Measurements from ENCODE around the gene CHSY3.

GRCh38 chr5:130198927-130199326 lies 294.7 kb downstream of the CHSY3 start:
- TF ChIP-seq, protein P1, sequence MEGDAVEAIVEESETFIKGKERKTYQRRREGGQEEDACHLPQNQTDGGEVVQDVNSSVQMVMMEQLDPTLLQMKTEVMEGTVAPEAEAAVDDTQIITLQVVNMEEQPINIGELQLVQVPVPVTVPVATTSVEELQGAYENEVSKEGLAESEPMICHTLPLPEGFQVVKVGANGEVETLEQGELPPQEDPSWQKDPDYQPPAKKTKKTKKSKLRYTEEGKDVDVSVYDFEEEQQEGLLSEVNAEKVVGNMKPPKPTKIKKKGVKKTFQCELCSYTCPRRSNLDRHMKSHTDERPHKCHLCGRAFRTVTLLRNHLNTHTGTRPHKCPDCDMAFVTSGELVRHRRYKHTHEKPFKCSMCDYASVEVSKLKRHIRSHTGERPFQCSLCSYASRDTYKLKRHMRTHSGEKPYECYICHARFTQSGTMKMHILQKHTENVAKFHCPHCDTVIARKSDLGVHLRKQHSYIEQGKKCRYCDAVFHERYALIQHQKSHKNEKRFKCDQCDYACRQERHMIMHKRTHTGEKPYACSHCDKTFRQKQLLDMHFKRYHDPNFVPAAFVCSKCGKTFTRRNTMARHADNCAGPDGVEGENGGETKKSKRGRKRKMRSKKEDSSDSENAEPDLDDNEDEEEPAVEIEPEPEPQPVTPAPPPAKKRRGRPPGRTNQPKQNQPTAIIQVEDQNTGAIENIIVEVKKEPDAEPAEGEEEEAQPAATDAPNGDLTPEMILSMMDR (IDR thresholded peaks at IDR 0.05): no peak
- TF ChIP-seq POLR2A (IDR thresholded peaks at IDR 0.05): no peak
